DMS53 (cell line): Measurements from ENCODE around the gene MAT2B.

ENCODE experiments used
- DNase-seq: peaks from one replicate; lab custom pipeline; 2025; lab: John Stamatoyannopoulos, UW

MAT2B gene

DNA sequence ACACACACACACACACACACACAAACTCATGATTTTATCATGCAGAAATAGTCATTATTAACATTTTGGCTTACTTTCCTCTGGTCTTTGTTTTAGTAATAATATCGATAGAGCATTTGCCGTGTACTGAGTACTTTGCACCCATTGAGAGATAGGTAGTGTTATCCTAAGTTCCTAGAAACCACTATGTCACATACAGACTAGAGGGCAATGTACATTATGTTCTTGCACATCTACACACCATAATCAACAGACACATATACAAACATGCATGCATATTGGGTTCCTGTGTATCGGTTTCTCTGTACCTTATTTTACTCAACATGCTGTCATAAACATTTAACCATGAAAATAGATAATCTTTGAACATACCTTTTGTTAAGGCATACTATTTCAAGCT, 45.7 kb downstream of the MAT2B start:
- DNase-seq: no peak

DNA sequence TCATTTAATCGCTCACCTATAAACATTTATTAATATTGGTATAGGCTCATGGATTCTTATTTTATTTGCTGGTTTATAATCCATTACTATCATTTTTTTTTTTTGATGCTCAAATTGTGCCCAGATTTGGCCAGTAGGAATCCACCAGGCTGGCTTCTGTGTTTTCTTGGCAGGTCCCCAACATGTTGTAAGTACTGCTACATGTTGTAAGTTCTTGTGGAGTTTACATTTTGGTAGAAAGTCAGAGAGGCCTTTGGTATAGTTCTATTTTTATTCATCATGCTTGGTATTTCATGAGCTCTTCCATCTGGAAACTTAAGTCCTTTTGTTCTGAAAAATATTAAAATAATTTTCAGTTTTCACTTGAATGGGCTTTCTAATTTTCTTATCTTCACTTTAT, 47.1 kb downstream of the MAT2B start:
- DNase-seq: no peak

DNA sequence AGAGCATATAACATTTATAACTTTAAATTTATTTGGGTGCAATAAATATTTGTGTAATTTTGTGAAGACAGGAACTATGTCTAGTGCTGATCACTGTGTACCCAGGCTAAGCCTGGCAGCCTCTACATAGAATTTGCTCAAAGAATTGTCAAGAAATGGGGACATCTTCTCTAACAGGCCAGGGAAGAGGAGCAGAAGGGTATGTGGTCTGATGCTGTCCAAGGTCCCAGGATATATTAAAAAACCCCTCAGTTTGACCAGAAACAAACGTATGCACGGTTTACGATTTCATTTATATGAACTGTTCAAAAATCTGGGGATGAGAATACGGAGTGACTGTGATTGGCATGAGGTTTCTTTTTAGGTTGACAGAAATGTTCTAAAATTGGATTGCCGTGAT, 55.9 kb downstream of the MAT2B start:
- DNase-seq: no peak

DNA sequence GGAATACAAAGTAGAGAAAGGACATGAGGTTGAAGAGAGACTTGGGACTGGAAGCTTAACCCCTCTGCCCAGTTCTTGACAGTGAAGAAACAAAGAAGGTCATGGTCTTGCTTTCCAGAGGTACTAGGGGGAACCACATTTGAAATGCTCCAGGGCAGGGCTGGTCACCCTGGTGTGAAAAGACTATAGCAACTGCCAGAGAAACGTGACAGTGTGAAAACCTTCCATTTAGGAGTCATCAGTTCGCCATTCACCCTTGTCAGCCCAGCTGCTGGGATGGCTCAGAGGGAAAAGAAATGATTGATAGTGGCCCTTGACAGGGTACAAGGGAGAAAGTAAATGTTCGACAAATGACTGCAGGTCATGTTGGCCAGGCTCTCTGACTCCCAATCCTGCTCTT, 56.7 kb downstream of the MAT2B start:
- DNase-seq: no peak

DNA sequence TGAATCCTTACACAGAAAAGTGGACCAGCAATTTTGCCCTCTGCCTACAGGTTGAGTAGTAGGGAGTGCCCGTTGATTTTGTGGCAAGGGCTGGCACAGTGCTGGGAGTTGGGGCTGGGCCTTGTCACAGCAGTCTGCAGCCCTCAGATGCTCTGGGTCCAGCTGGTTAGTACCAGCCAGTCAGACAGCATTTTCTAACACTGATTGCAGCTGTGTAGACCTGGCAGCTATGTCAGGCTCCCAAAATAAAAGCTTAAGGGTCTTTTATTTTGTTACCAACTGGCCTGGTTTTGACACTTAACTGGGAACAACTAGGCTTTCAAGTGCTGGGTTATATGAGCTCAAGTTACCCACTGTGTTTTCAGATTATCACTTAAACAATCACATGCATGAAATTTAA, 57.7 kb downstream of the MAT2B start:
- DNase-seq: no peak

DNA sequence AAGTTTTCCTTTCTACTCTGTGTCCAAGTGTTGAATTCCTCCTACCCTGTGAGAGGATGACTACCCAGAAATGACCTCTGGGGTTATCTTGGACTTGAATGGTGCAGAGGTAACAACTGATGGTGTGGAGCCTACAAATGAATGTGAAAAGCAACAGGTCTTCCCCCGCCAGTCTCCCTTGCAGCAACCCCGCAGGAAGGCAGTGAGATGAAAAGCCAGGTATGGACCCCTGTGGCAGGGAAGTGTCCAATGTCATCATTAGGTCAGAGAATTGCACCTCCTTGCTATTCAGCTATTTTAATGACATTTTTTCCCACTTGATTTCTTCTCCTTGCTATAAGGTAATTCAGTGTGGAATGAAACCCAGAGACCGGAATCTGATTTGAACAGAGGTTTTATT, 58.5 kb downstream of the MAT2B start:
- no peak for DNase-seq

DNA sequence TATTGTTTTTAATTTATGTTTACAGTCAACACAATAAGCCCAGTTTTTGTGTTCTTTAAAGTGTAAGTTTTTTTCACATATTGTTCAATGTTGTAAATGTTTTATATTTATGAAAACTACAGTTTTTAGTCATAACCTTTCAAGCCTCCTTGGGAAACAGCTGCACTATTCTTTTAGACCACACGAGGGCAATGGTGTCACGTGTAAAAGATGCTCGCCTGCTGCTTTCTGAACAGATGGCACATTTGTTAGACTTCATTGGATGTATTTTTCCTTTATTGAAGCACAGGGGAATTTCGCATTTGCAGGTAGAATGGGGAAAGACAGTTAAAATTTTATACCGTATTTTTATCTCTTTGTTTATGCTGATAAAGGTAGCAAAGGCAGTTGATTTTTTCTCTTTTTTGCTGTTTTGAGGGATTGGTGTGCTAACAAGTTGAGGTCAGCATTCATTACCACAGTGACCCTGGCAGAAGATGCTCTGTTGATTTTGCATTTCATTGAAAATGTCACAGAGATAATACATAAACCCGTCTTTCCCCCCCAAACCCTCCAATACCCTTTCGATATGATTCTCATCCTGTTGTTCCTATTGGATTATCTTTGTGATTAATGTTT, 59.0 kb downstream of the MAT2B start:
- peak; percentile 75 for DNase-seq

DNA sequence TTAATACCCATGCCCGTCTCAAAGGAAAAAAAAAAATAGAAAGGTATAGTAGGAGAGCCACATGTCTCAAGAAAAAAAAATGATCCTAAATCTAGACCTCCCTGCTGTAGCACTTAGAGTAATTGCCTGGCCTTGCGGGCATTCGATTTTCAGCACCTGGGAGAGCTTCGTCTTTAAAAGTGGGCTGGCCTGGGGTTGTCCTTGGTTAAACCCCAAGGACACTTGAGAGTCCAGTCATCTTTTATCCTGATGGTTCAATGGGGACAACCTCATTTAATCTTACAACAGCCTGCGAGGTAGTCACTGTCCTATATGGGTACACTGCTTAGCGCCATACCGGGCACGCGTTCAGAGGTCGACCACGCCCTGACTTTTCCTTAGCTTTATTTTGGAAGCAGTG, 60.1 kb downstream of the MAT2B start:
- peak; percentile 34 for DNase-seq

DNA sequence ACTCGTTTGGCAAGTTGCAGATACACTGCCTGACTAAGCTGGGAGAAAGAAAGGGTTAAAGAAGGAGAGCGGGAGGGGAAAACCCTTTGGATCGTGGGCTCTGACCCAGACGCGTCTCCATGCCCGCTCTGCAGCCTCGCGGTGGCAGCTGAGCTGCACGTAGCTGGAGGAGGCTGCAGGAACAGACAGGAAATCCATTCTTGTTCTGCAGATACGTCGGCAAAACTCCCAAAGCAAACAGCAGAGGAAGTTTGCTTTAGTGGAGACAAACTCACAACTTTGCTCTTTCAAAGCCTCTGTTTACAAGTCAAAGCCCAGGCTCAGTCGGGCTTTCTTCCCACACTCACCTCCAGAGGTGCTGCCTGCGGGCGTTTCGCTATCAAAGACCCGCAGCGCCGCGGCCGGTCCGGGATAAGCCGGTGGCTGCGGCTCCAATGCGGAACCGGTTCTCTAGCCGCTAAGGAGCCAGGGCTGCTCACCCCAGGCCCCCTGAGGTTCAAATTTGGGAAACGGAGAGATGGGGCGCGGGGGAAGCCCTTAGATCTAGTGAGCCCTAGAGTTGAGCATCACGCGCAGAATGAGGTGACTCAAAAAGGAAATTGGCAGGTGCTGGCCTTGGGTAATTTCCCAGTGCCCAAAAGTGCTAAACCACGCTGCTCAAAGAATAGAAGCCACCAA, 60.7 kb downstream of the MAT2B start:
- peak; percentile 64 for DNase-seq

DNA sequence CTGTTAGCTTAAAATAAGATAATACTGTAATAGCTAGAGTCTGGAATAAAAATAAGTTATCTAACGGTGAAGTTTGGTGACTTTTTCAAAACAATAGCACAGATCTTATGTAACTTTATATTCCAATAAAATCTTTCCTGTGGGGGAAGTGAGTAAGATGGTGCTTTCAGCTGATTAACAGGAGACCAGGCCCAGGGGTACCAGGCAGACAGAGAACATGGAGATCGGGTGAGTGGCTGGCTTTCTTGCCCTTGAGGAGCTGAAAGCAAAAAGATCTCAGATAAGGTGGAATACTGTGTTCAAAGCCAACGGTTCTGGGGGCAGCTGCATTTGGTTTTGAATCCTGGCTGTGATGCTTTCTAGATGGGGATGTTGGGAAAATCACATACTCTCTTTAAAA, 61.3 kb downstream of the MAT2B start:
- DNase-seq: no peak

DNA sequence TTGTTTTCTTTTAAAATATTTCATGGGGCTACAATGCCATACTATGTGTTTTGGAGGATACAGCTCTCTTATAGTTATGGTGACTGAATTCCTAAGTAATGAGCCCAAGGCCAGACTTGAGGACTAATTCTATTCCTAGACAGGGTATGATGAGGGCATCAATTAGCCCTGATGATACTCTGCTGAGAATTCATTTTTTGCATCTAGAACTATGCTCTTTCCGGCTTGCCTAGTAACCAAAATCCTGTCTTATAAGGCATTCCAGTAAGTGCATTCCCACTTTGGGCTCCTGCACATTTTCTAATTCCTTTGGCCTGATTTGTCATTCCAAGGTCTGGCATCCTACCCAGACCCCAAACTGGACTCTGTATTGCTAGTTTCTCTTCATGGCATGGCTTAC, 62.4 kb downstream of the MAT2B start:
- no peak for DNase-seq
